HG03159 (cell line): ENCODE measurements around the gene BAHCC1.

ENCODE experiments used
- ATAC-seq: cut with Tn5 transposase; IDR thresholded peaks from one replicate; pipeline ENCODE4 v1.9.1; 2021; ENCODE audit warnings: mild to moderate bottlenecking, moderate library complexity; ENCODE audit not compliant: unreplicated experiment

BAHCC1 gene

GRCh38 chr17:81386141-81386645 lies 9.1 kb upstream of the BAHCC1 start:
- ATAC-seq: no peak

- no peak for ATAC-seq
These were observed 8.6 kb upstream of the BAHCC1 start for GRCh38 chr17:81386646-81387099.

- no peak for ATAC-seq
These were observed 7.9 kb upstream of the BAHCC1 start for GRCh38 chr17:81387100-81388090.

- ATAC-seq: no peak
These were observed 7.1 kb upstream of the BAHCC1 start for GRCh38 chr17:81388091-81388611.

- no peak for ATAC-seq
These were observed 6.5 kb upstream of the BAHCC1 start for GRCh38 chr17:81388612-81389367.

- no peak for ATAC-seq
These were observed 5.7 kb upstream of the BAHCC1 start for GRCh38 chr17:81389585-81389984.

- ATAC-seq: no peak
These were observed 5.0 kb upstream of the BAHCC1 start for GRCh38 chr17:81390029-81390872.

- ATAC-seq: no peak
These were observed 4.4 kb upstream of the BAHCC1 start for GRCh38 chr17:81390873-81391255.

GRCh38 chr17:81391293-81391935 lies 3.8 kb upstream of the BAHCC1 start:
- ATAC-seq: no peak

GRCh38 chr17:81391936-81392908 lies 3.0 kb upstream of the BAHCC1 start:
- ATAC-seq: no peak

- no peak for ATAC-seq
These were observed 2.2 kb upstream of the BAHCC1 start for GRCh38 chr17:81392909-81393654.

- ATAC-seq: no peak
These were observed 1.4 kb upstream of the BAHCC1 start for GRCh38 chr17:81393684-81394376.

- no peak for ATAC-seq
These were observed 808 bp upstream of the BAHCC1 start for GRCh38 chr17:81394377-81394920.

- ATAC-seq: no peak
These were observed 482 bp downstream of the BAHCC1 start for GRCh38 chr17:81395600-81396277.

GRCh38 chr17:81396278-81396721 lies 1.0 kb downstream of the BAHCC1 start:
- no peak for ATAC-seq

- ATAC-seq: no peak
These were observed 1.6 kb downstream of the BAHCC1 start for GRCh38 chr17:81396722-81397313.
